NT2/D1 (cell line): ENCODE measurements around the gene AKAP9.

Experiments used
- SUZ12 ChIP-seq: IDR thresholded peaks from 2 replicates; pipeline ENCODE4 v1.6.1; 2011; ENCODE audit not compliant: insufficient read length, insufficient read depth; ENCODE audit errors: extremely low read depth
- YY1 ChIP-seq: IDR thresholded peaks from 2 replicates; pipeline ENCODE4 v1.6.1; 2011; ENCODE audit not compliant: insufficient read length, insufficient read depth

- TF ChIP-seq YY1: no peak
- no peak for TF ChIP-seq SUZ12
These were observed 47.6 kb downstream of the AKAP9 start for GRCh38 chr7:91988213-91988612.
